HG02610 (cell line): ENCODE measurements around the gene WDPCP.
A peak's percentile ranks its signal among the peaks of the same experiment; 100 is the strongest.
"Not testable (repeated sequence)": the region's sequence is repeated elsewhere in the genome, so short reads cannot be mapped to it uniquely, and the experiment has no call there.

Experiments
- ATAC-seq: cut with Tn5 transposase; IDR thresholded peaks from one replicate; pipeline ENCODE4 v1.9.1; 2021; ENCODE audit warnings: mild to moderate bottlenecking, moderate library complexity; ENCODE audit not compliant: unreplicated experiment

WDPCP gene

GRCh38 chr2:63374341-63374740 is 213.9 kb downstream of the WDPCP start:
- ATAC-seq: no peak

DNA sequence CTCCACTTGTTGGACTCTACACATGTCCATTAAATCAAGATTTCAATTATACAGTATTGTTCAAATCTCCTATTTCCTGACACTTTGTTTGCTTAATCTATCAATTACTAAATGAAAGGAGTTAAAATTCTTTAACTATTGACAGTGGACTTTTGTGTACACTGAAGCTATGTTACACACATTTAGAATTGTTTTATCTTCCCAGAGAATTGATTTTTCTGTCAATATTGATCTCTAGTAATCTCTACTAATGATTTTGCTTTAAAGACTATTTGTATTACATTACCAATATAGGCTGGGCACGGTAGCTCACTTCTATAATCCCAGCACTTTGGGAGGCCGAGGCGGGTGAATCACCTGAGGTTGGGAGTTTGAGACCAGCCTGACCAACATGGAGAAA is 215.7 kb downstream of the WDPCP start:
- no peak for ATAC-seq

DNA sequence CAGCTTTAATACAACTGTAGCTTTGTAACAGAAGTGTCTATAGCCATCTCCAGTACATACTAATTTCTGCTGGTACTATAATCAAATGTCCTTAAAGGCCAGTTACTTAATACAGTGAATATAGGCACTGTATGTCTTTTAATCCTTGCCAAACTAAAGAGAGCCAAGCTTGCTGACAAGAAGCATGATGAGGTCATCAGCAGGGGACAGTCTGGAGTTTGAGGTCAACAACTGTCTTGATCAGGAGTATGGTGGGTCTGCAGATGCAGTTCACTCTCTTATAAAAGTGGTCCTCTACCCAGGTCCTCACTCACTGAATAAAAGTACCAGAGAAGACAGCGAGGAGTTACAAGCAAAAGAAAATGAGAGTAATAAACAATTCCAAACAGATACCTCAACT is 219.1 kb downstream of the WDPCP start:
- ATAC-seq: no peak

- ATAC-seq: no peak
Measured at GRCh38 chr2:63364866-63365265, 223.4 kb downstream of the WDPCP start.

GRCh38 chr2:63357722-63358121 is 230.6 kb downstream of the WDPCP start:
- not testable (repeated sequence) for ATAC-seq

DNA sequence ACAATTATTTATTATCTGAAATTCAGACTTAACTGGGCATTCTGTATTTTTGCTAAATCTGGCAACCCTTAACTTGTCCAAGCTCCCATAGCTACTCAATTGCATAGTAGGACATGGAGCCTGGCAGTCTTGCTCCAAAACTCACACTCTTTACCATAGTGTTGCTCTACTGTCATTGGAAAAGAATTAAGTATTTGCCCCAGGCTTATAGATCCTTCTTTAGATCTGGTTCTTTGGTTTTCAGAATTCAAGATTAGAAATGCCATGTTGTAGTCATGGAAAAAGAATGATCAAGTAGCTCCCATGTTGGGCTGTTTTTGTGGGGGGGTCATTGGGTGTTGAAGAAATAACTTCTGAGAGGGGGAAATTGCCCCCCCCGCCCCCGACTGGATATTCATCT is 240.9 kb downstream of the WDPCP start:
- no peak for ATAC-seq

DNA sequence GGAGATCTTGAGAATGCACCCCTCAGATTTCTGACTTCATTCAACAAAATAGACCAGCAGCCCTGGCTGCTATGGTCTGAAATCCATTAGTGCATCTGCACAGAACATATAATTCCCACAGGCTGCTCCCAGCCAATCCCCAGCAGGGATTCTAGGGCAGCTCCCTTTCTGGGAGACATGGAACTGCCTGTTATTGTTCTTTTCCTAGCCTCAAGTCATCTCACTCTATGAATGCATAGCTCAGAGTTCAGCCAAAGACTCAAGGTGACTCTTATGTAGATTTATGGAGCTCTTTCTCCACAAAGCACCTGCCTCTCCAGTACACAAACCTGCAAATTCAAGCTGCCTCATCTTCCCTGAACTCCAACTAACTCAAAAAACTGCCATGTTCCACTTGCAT is 241.9 kb downstream of the WDPCP start:
- ATAC-seq: no peak

DNA sequence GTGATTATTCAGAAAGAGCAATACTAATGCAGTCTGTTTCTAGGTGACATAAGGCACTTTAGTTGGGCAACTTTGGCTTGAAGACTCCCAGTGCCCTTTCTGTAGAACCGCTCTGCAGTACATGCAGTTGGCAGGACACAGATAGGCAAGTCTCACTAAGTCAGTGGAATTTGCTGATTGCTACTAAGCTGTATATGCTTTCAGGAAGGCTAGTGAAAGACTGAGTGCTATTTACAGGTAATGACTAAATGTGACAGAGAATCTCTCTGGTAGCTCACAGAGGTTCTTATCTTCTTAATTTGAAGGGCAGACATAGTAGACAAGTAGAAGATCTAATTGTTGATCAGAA is 243.0 kb downstream of the WDPCP start:
- ATAC-seq: no peak

GRCh38 chr2:63344575-63345284 is 243.5 kb downstream of the WDPCP start:
- peak; percentile 84 for ATAC-seq

DNA sequence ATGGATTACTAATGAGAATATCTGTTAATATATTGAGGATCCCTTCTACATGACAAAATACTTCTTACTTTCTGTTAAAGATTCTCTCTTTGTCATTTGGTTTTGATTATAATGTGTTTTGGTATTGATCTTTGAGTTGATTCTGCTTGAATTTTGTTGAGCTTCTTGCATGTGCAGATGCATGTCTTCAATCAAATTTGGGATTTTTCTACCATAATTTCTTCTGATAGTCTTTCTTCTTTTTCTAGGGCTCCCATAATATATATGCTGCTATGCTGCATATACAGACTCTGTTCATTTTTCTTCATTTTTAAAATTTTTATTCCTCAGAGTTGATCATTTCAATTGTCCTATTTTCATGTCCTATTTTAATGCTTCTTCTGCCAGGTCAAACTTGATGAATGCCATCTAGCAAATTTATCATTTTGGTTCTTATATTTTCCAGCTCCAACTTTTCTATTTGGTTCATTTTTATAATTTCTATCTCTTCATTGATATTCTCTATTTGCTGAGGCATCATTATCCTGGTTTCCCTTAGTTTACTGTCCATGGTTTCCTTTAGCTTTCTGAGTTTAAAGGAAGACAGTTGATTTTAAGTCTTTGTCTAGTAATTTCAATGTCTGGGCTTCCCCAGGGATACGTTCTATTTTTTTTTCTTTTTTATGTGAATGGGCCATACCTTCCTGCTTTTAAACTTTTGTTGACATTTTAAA is 244.7 kb downstream of the WDPCP start:
- no peak for ATAC-seq

- no peak for ATAC-seq
Measured at GRCh38 chr2:63340443-63340842, 247.8 kb downstream of the WDPCP start.

DNA sequence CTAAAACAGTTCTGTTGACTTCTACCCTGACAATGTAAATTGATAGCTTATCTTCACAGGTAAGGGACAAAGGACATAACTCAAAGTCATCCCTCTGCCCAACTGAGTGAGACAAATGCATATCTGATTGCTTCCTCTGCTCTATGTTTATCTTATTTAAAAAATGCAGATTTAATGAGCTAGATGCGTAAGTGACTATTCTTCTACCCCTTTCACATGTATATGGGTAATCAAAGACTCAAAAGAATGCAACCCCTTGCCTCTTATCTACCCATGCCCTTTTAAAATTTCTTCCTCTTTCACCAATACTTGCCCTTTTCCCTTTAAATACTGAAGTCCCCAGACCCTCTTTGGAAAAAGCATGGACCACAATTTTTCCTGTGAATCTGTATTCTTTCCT is 253.4 kb downstream of the WDPCP start:
- ATAC-seq: no peak

GRCh38 chr2:63326473-63326872 is 261.8 kb downstream of the WDPCP start:
- no peak for ATAC-seq

GRCh38 chr2:63323662-63324061 is 264.6 kb downstream of the WDPCP start:
- not testable (repeated sequence) for ATAC-seq

DNA sequence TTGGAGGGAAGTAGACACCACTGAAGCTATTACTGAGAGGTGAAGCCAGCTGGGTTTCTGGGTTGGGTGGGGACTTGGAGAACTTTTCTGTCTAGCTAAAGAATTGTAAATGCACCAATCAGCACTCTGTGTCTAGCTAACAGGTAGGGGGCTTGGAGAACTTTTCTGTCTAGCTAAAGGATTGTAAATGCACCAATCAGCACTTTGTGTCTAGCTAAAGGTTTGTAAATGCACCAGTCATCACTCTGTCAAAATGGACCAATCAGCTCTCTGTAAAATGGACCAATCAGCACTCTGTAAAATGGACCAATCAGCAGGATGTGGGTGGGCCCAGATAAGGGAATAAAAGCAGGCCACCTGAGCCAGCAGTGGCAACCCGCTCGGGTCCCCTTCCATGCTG is 266.3 kb downstream of the WDPCP start:
- ATAC-seq: not testable (repeated sequence)

- ATAC-seq: no peak
Measured at GRCh38 chr2:63320669-63321068, 267.6 kb downstream of the WDPCP start.

- no peak for ATAC-seq
Measured at GRCh38 chr2:63310614-63311013, 277.7 kb downstream of the WDPCP start.

GRCh38 chr2:63301481-63301880 is 286.8 kb downstream of the WDPCP start:
- ATAC-seq: no peak

DNA sequence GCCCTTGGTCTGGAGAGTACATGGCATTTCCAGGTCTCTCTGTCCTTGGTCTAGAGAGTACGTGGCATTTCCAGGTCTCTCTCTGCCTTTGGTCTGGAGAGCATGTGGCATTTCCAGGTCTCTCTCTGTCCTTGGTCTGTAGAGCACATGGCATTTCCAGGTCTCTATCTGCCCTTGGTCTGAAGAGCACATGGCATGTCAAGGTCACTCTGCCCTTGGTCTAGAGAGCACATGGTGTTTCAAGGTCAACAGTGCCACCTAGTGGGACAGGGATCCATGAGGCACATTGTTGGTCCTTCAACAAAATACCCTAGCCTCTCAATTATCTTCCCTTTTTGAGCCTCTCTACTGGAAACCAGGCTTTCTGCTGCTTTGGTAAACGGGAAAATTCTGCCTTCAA is 287.4 kb downstream of the WDPCP start:
- ATAC-seq: no peak

DNA sequence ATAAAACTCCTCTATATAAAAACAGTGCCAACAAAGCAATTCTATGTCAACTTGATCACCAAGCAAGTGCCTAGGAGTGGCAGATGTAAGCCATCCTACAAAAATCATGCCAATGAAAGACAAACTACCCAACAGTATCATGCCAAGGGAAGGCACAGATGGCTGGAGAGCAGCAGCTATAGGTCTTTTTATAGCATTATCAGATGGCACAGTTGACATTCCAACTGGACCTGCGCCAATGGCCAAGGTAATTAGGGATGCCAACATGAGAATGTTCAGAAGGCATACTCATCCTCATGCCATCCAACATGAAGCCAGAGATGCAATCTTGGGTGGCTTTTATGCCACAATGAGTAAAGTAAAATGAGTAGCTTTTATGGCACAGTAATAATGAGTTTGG is 300.3 kb downstream of the WDPCP start:
- ATAC-seq: no peak

GRCh38 chr2:63286520-63286919 is 301.8 kb downstream of the WDPCP start:
- not testable (repeated sequence) for ATAC-seq

GRCh38 chr2:63283273-63283672 is 305.0 kb downstream of the WDPCP start:
- ATAC-seq: no peak

GRCh38 chr2:63272560-63272959 is 315.7 kb downstream of the WDPCP start:
- no peak for ATAC-seq
